Smooth muscle cell (in vitro differentiated cells): ENCODE results near the gene ZDHHC22. TPM values are rescaled to one million over a fixed set of nuclear protein-coding genes. Genes with fewer than 3 reads are reported as not detected.

Experiments
- DNase-seq: peaks from one replicate; lab custom pipeline; 2025; ENCODE audit not compliant: unreplicated experiment; lab: John Stamatoyannopoulos, UW
- H2AFZ ChIP-seq: fragments of 200-600 bp; sonication (generic); 2 replicates; pipeline ENCODE4 v1.6.0; 2016; ENCODE audit warnings: antibody characterized with exemption, low read depth, mild to moderate bottlenecking
- H3F3A ChIP-seq: fragments of 200-600 bp; sonication (generic); 2 replicates; pipeline ENCODE4 v1.6.0; 2017; ENCODE audit warnings: antibody characterized with exemption, low read depth
- H3K27ac ChIP-seq: fragments of 200-600 bp; sonication (generic); 2 replicates; pipeline ENCODE4 v1.5.1; 2016; ENCODE audit warnings: low read depth, mild to moderate bottlenecking
- H3K27me3 ChIP-seq: fragments of 200-600 bp; sonication (generic); 2 replicates; pipeline ENCODE4 v1.6.1; 2016; ENCODE audit warnings: low read depth, mild to moderate bottlenecking
- H3K36me3 ChIP-seq: fragments of 200-600 bp; sonication (generic); 2 replicates; pipeline ENCODE4 v1.5.1; 2016; ENCODE audit warnings: low read depth
- H3K4me1 ChIP-seq: fragments of 200-600 bp; sonication (generic); 2 replicates; pipeline ENCODE4 v1.5.1; 2016; ENCODE audit warnings: low read depth
- H3K4me2 ChIP-seq: fragments of 200-600 bp; sonication (generic); 2 replicates; pipeline ENCODE4 v1.6.0; 2016; ENCODE audit warnings: mild to moderate bottlenecking
- H3K4me3 ChIP-seq: fragments of 200-600 bp; sonication (generic); 2 replicates; pipeline ENCODE4 v1.5.1; 2016; ENCODE audit warnings: mild to moderate bottlenecking
- H3K79me2 ChIP-seq: fragments of 200-600 bp; sonication (generic); 2 replicates; pipeline ENCODE4 v1.6.0; 2016; ENCODE audit warnings: low read depth, mild to moderate bottlenecking
- H3K9ac ChIP-seq: fragments of 200-600 bp; sonication (generic); 2 replicates; pipeline ENCODE4 v1.6.0; 2016; ENCODE audit warnings: low read depth
- H3K9me3 ChIP-seq: fragments of 200-600 bp; sonication (generic); replicated peaks from 2 replicates; pipeline ENCODE4 v1.5.1; 2016; ENCODE audit warnings: low read depth
- H4K20me1 ChIP-seq: fragments of 200-600 bp; sonication (generic); 2 replicates; pipeline ENCODE4 v1.6.0; 2016; ENCODE audit warnings: low read depth
- CTCF ChIP-seq: fragments of 200-600 bp; sonication (generic); IDR thresholded peaks from 2 replicates; pipeline ENCODE4 v1.5.1; 2017; ENCODE audit warnings: borderline replicate concordance, mild to moderate bottlenecking, antibody characterized with exemption; ENCODE audit not compliant: insufficient read depth, poor library complexity, severe bottlenecking
- WGBS: methylation state at CpG from one replicate; pipeline ENCODE4 v1.1.7; 2016; ENCODE audit warnings: low lambda C conversion rate; 5-methylcytosine and 5-hydroxymethylcytosine counted together
- polyA plus RNA-seq: library from polyadenylated mRNA; unstranded; fragments of >200 nt; fragmentation: Nextera tagmentation; extraction: Ambion mirVana; gene quantifications from 2 replicates; pipeline ENCODE4 v1.2.1, GENCODE V29; 2016
- total RNA-seq: library from RNA; depleted of rRNA; stranded (reverse); fragments of >200 nt; gene quantifications from 2 replicates; pipeline ENCODE4 v1.2.3, GENCODE V29; 2014

The ZDHHC22 gene
- total and polyA plus RNA-seq, 2 experiments from 2014 or later: not detected

GRCh38 chr14:77099425-77100167 lies 42.0 kb downstream of the ZDHHC22 start:
- 25% methylated on average over 7 of the region's 7 CpGs for WGBS
- Histone ChIP-seq H3K27me3 (no peaks in the 10 kb centered on the region), H3K36me3 (no peaks in the 10 kb centered on the region), H3K4me1 (peaks cover 22% of the 10 kb centered on the region), H3K9me3 (no peaks in the 10 kb centered on the region), H3K79me2 (peaks cover 45% of the 10 kb centered on the region), H3K4me3 (peak overlapping the region; percentile 75), H4K20me1 (peaks cover 6% of the 10 kb centered on the region), H3K4me2 (peak overlapping the region; percentile 90), H3K27ac (peak overlapping the region; percentile 22), H3F3A (peaks cover 6% of the 10 kb centered on the region), H3K9ac (no peak overlapping the region), H2AFZ (no peak overlapping the region)
- no peak for DNase-seq
- TF ChIP-seq CTCF: no peak

- Histone ChIP-seq H3K4me2 (peak overlapping the region; percentile 90), H3K27ac (peak overlapping the region; percentile 81), H4K20me1 (peaks cover 3% of the 10 kb centered on the region), H3K9ac (peak overlapping the region; percentile 93), H3K4me3 (peak overlapping the region; percentile 75), H3F3A (peaks cover 6% of the 10 kb centered on the region), H3K36me3 (no peaks in the 10 kb centered on the region), H3K9me3 (no peaks in the 10 kb centered on the region), H3K27me3 (no peaks in the 10 kb centered on the region), H2AFZ (peak overlapping the region; percentile 84), H3K79me2 (peaks cover 43% of the 10 kb centered on the region), H3K4me1 (peaks cover 20% of the 10 kb centered on the region)
- no peak for TF ChIP-seq CTCF
- DNase-seq: no peak
- 19% methylated on average over 16 of the region's 23 CpGs for WGBS
Measured at GRCh38 chr14:77098529-77099353, 42.9 kb downstream of the ZDHHC22 start.

GRCh38 chr14:77097700-77098528 lies 43.7 kb downstream of the ZDHHC22 start, which contains the start of gene CIPC:
TSS of gene CIPC (plus strand) at chr14:77098258. CDS start at chr14:77105709, 7,451 bp downstream.
- under 1% methylated on average over 67 of the region's 87 CpGs for WGBS
- H3K36me3 ChIP-seq: no peaks in the 10 kb centered on the region
- H4K20me1 ChIP-seq: peaks cover 3% of the 10 kb centered on the region
- H3K4me1 ChIP-seq: peaks cover 20% of the 10 kb centered on the region
- peak within 1 kb of the TSS; percentile 96 for H3K27ac ChIP-seq
- no peaks in the 10 kb centered on the region for H3K27me3 ChIP-seq
- H3K4me3 ChIP-seq: peak within 1 kb of the TSS; percentile 75
- peak; percentile 95 for DNase-seq
- peaks cover 36% of the 10 kb centered on the region for H3K79me2 ChIP-seq
- no peak for TF ChIP-seq CTCF
- H2AFZ ChIP-seq: peak within 1 kb of the TSS; percentile 91
- H3K4me2 ChIP-seq: peak within 1 kb of the TSS; percentile 91
- peaks cover 6% of the 10 kb centered on the region for H3F3A ChIP-seq
- peak within 1 kb of the TSS; percentile 95 for H3K9ac ChIP-seq
- H3K9me3 ChIP-seq: no peaks in the 10 kb centered on the region
